ENCODE measurements around the gene C10orf67.

C10orf67 gene

GRCh38 chr10:23383637-23384036 is 39.0 kb upstream of the C10orf67 start:
- Mint-ChIP-seq H3K27me3 (ENCODE audit: low read depth, poor library complexity) (no peaks in the 10 kb centered on the region), H3K27ac (no peak overlapping the region), H3K9me3 (no peaks in the 10 kb centered on the region), H3K4me3 (no peak overlapping the region), H3K4me1 (no peaks in the 10 kb centered on the region), H3K36me3 (ENCODE audit: low read depth) (no peaks in the 10 kb centered on the region)
- no peak for TF ChIP-seq CTCF (IDR thresholded peaks at IDR 0.05)
- DNase-seq, result no peak

- DNase-seq, result no peak
- Mint-ChIP-seq H3K4me3 (no peak overlapping the region), H3K9me3 (no peaks in the 10 kb centered on the region), H3K36me3 (ENCODE audit: low read depth) (no peaks in the 10 kb centered on the region), H3K27ac (no peak overlapping the region), H3K4me1 (no peaks in the 10 kb centered on the region), H3K27me3 (ENCODE audit: low read depth, poor library complexity) (no peaks in the 10 kb centered on the region)
- TF ChIP-seq CTCF (IDR thresholded peaks at IDR 0.05), result no peak
These were observed 36.9 kb upstream of the C10orf67 start for GRCh38 chr10:23381298-23382040.

GRCh38 chr10:23379686-23380085 is 35.1 kb upstream of the C10orf67 start:
- no peak overlapping the region for H3K27ac Mint-ChIP-seq
- no peaks in the 10 kb centered on the region for H3K27me3 Mint-ChIP-seq (ENCODE audit: low read depth, poor library complexity)
- no peaks in the 10 kb centered on the region for H3K9me3 Mint-ChIP-seq
- no peak for TF ChIP-seq CTCF (IDR thresholded peaks at IDR 0.05)
- H3K36me3 Mint-ChIP-seq (ENCODE audit: low read depth), result no peaks in the 10 kb centered on the region
- no peak overlapping the region for H3K4me3 Mint-ChIP-seq
- DNase-seq, result no peak
- peaks cover 8% of the 10 kb centered on the region for H3K4me1 Mint-ChIP-seq

GRCh38 chr10:23376229-23376655 is 31.6 kb upstream of the C10orf67 start:
- no peak overlapping the region for H3K27ac Mint-ChIP-seq
- no peak overlapping the region for H3K4me3 Mint-ChIP-seq
- no peak for DNase-seq
- H3K27me3 Mint-ChIP-seq (ENCODE audit: low read depth, poor library complexity), result no peaks in the 10 kb centered on the region
- no peaks in the 10 kb centered on the region for H3K36me3 Mint-ChIP-seq (ENCODE audit: low read depth)
- peaks cover 8% of the 10 kb centered on the region for H3K4me1 Mint-ChIP-seq
- H3K9me3 Mint-ChIP-seq, result peaks cover 3% of the 10 kb centered on the region
- no peak for TF ChIP-seq CTCF (IDR thresholded peaks at IDR 0.05)

GRCh38 chr10:23375366-23375765 is 30.8 kb upstream of the C10orf67 start:
- H3K9me3 Mint-ChIP-seq, result peaks cover 3% of the 10 kb centered on the region
- no peak overlapping the region for H3K4me3 Mint-ChIP-seq
- no peak for TF ChIP-seq CTCF (IDR thresholded peaks at IDR 0.05)
- no peak overlapping the region for H3K27ac Mint-ChIP-seq
- H3K36me3 Mint-ChIP-seq (ENCODE audit: low read depth), result no peaks in the 10 kb centered on the region
- H3K4me1 Mint-ChIP-seq, result peaks cover 10% of the 10 kb centered on the region
- no peak for DNase-seq
- no peaks in the 10 kb centered on the region for H3K27me3 Mint-ChIP-seq (ENCODE audit: low read depth, poor library complexity)

GRCh38 chr10:23373156-23373555 is 28.6 kb upstream of the C10orf67 start:
- no peaks in the 10 kb centered on the region for H3K36me3 Mint-ChIP-seq (ENCODE audit: low read depth)

More at GRCh38 chr10:23373156-23373555, 28.6 kb upstream of the C10orf67 start:
- DNase-seq, result no peak
- no peak for TF ChIP-seq CTCF (IDR thresholded peaks at IDR 0.05)
- Mint-ChIP-seq H3K9me3 (peaks cover 3% of the 10 kb centered on the region), H3K27ac (no peak overlapping the region), H3K4me3 (no peak overlapping the region), H3K27me3 (ENCODE audit: low read depth, poor library complexity) (no peaks in the 10 kb centered on the region), H3K4me1 (peaks cover 29% of the 10 kb centered on the region)

All from nephron progenitor cell (in vitro differentiated cells).